ENCODE data around the gene RHOB. TPM values are rescaled to one million over a fixed set of nuclear protein-coding genes. Genes with fewer than 3 reads are reported as not detected.

RHOB gene
- total RNA-seq, 1 experiment from 2014 or later, result 143 TPM

- intact Hi-C loops (cut with micrococcal nuclease; ENCODE audit: unreplicated experiment), result no loop called here
- Mint-ChIP-seq H3K9me3 (ENCODE audit: low read depth, unreplicated experiment) (no peaks in the 10 kb centered on the region), H3K4me1 (ENCODE audit: low read depth, unreplicated experiment) (no peaks in the 10 kb centered on the region), H3K27me3 (ENCODE audit: unreplicated experiment) (no peaks in the 10 kb centered on the region), H3K27ac (ENCODE audit: unreplicated experiment) (no peak overlapping the region), H3K4me3 (ENCODE audit: low read depth, unreplicated experiment) (no peak overlapping the region), H3K36me3 (ENCODE audit: insufficient read depth, unreplicated experiment) (no peaks in the 10 kb centered on the region)
- TF ChIP-seq, protein P1, sequence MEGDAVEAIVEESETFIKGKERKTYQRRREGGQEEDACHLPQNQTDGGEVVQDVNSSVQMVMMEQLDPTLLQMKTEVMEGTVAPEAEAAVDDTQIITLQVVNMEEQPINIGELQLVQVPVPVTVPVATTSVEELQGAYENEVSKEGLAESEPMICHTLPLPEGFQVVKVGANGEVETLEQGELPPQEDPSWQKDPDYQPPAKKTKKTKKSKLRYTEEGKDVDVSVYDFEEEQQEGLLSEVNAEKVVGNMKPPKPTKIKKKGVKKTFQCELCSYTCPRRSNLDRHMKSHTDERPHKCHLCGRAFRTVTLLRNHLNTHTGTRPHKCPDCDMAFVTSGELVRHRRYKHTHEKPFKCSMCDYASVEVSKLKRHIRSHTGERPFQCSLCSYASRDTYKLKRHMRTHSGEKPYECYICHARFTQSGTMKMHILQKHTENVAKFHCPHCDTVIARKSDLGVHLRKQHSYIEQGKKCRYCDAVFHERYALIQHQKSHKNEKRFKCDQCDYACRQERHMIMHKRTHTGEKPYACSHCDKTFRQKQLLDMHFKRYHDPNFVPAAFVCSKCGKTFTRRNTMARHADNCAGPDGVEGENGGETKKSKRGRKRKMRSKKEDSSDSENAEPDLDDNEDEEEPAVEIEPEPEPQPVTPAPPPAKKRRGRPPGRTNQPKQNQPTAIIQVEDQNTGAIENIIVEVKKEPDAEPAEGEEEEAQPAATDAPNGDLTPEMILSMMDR (IDR thresholded peaks at IDR 0.05; ENCODE audit: unreplicated experiment), result no peak
- CTCF ChIA-PET, result interaction anchor here (0.6 to 0.7 kb wide), 2 partner anchors 42 to 236 kb away, joined by 3 to 4 read pairs; no protein-coding TSS in a partner anchor
- no TSS peak for BruUV-seq (replicated peaks)
- DNase-seq, result no peak
Measured at GRCh38 chr2:20467789-20468548, 21.1 kb downstream of the RHOB start.

DNA sequence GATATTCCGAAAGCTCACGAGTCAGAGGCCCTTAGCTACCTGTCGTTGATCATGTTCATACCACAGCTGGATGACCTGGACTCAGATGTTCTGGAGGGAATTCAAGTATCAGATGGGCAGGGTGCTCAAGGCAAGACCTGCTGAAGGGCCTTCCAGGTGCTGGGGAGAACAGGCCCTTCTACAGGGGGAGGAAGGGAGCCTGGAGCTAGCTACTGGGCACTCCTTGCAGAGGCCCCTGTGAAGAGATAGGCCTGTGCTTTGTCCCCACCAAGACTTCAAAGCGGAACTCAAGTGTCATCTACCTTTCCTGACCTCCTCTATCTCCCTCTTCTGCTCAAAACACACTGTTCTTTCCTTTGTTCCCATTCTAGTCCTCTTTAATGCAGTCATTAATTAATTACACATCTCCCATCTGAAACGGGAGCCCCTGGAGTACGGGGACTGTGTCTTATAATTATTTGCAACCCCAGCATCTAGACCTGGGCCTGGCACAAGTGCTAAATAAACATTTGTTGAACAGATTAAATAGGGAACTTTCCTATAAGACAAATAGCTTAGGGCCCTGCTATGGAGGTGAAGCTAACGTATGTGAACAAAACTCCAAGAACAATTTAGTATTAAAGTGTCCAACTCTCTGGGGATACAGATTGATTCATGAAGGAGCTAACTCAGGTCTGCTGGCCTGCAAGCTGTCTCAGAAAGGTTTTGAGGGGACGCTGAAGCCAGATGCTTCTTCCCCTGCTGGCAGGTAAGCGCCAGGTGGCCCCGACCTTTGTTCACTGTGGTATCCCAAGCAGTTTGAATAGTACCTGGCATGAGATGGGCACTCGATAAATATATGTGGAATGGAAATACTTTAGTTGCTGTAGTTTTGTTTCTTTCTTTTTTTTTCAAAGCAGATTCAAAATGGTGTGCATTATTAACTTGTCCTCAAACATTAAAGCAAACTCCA, 22.0 kb downstream of the RHOB start:
- Mint-ChIP-seq H3K4me1 (ENCODE audit: low read depth, unreplicated experiment) (no peaks in the 10 kb centered on the region), H3K27me3 (ENCODE audit: unreplicated experiment) (no peaks in the 10 kb centered on the region), H3K4me3 (ENCODE audit: low read depth, unreplicated experiment) (no peak overlapping the region), H3K9me3 (ENCODE audit: low read depth, unreplicated experiment) (no peaks in the 10 kb centered on the region), H3K27ac (ENCODE audit: unreplicated experiment) (no peak overlapping the region), H3K36me3 (ENCODE audit: insufficient read depth, unreplicated experiment) (no peaks in the 10 kb centered on the region)
- no peak for DNase-seq
- intact Hi-C loops (cut with micrococcal nuclease; ENCODE audit: unreplicated experiment), result no loop called here
- no TSS peak for BruUV-seq (replicated peaks)
- CTCF ChIA-PET, result no interaction called here
- TF ChIP-seq, protein P1 (IDR thresholded peaks at IDR 0.05; ENCODE audit: unreplicated experiment), result no peak

DNA sequence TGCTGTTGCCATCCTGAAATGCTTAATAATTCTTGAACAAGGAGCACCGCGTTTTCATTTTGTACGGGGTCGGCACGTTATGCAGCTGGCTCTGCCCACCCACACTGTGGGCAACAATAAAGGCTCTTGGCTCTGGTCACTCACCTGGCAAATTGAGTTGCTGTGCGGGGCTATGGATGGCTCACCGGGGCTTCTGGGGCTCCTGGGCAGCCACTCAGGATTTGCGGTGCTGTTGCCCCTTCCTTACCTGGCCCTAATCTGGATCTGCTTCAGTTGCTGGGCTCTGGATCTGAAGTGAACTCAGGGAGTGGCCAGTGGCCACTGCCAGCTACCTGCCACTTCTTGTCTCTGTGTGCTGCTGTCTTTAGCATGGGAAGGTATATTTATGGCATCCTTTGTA, 22.7 kb downstream of the RHOB start:
- no peaks in the 10 kb centered on the region for H3K4me1 Mint-ChIP-seq (ENCODE audit: low read depth, unreplicated experiment)
- H3K4me3 Mint-ChIP-seq (ENCODE audit: low read depth, unreplicated experiment), result no peak overlapping the region
- no peak overlapping the region for H3K27ac Mint-ChIP-seq (ENCODE audit: unreplicated experiment)
- no peaks in the 10 kb centered on the region for H3K27me3 Mint-ChIP-seq (ENCODE audit: unreplicated experiment)
- no peak for DNase-seq
- TF ChIP-seq, protein P1 (IDR thresholded peaks at IDR 0.05; ENCODE audit: unreplicated experiment), result no peak
- no peaks in the 10 kb centered on the region for H3K9me3 Mint-ChIP-seq (ENCODE audit: low read depth, unreplicated experiment)
- CTCF ChIA-PET, result no interaction called here
- intact Hi-C loops (cut with micrococcal nuclease; ENCODE audit: unreplicated experiment), result no loop called here
- peaks cover 6% of the 10 kb centered on the region for H3K36me3 Mint-ChIP-seq (ENCODE audit: insufficient read depth, unreplicated experiment)
- no TSS peak for BruUV-seq (replicated peaks)

- intact Hi-C loops (cut with micrococcal nuclease; ENCODE audit: unreplicated experiment), result no loop called here
- CTCF ChIA-PET, result no interaction called here
- Mint-ChIP-seq H3K4me3 (ENCODE audit: low read depth, unreplicated experiment) (no peak overlapping the region), H3K27ac (ENCODE audit: unreplicated experiment) (no peak overlapping the region), H3K27me3 (ENCODE audit: unreplicated experiment) (no peaks in the 10 kb centered on the region), H3K4me1 (ENCODE audit: low read depth, unreplicated experiment) (no peaks in the 10 kb centered on the region), H3K9me3 (ENCODE audit: low read depth, unreplicated experiment) (no peaks in the 10 kb centered on the region), H3K36me3 (ENCODE audit: insufficient read depth, unreplicated experiment) (peaks cover 6% of the 10 kb centered on the region)
- TF ChIP-seq, protein P1 (IDR thresholded peaks at IDR 0.05; ENCODE audit: unreplicated experiment), result no peak
- no peak for DNase-seq
- BruUV-seq (replicated peaks), result no TSS peak
Measured at GRCh38 chr2:20470211-20470610, 23.3 kb downstream of the RHOB start.

Data from Calu3 (cell line).